HG03439 (cell line): ENCODE data around the gene GPS1.
A peak's percentile ranks its signal among the peaks of the same experiment; 100 is the strongest.

ENCODE experiments used
- ATAC-seq: cut with Tn5 transposase; IDR thresholded peaks from one replicate; pipeline ENCODE4 v1.9.1; 2021; ENCODE audit warnings: mild to moderate bottlenecking, moderate library complexity; ENCODE audit not compliant: unreplicated experiment

Gene GPS1

GRCh38 chr17:82087961-82088837 is 36.5 kb downstream of the GPS1 start:
- ATAC-seq: no peak

GRCh38 chr17:82088838-82089722 is 37.4 kb downstream of the GPS1 start:
- ATAC-seq: no peak

GRCh38 chr17:82089723-82090548 is 38.2 kb downstream of the GPS1 start:
- no peak for ATAC-seq

GRCh38 chr17:82090549-82091263 is 39.0 kb downstream of the GPS1 start:
- no peak for ATAC-seq

GRCh38 chr17:82091264-82092066 is 39.8 kb downstream of the GPS1 start:
- ATAC-seq: no peak

GRCh38 chr17:82092094-82092586 is 40.4 kb downstream of the GPS1 start:
- no peak for ATAC-seq

- ATAC-seq: no peak
These were observed 40.9 kb downstream of the GPS1 start for GRCh38 chr17:82092628-82092994.

- no peak for ATAC-seq
These were observed 41.5 kb downstream of the GPS1 start for GRCh38 chr17:82092995-82093751.

- no peak for ATAC-seq
These were observed 43.5 kb downstream of the GPS1 start for GRCh38 chr17:82094931-82095776.

- no peak for ATAC-seq
These were observed 44.3 kb downstream of the GPS1 start for GRCh38 chr17:82095777-82096708.

- no peak for ATAC-seq
These were observed 45.0 kb downstream of the GPS1 start for GRCh38 chr17:82096709-82097183.

GRCh38 chr17:82097184-82097918 is 45.7 kb downstream of the GPS1 start:
- ATAC-seq: peak; percentile 3

- peak; percentile 23 for ATAC-seq
These were observed 46.1 kb downstream of the GPS1 start for GRCh38 chr17:82097919-82098168.

- ATAC-seq: peak; percentile 65
These were observed 46.7 kb downstream of the GPS1 start, which contains the start of gene FASN for GRCh38 chr17:82098169-82098938. Gene FASN, minus strand, starts transcription at chr17:82098236. Its CDS starts 1,791 bp downstream, at chr17:82096445.
